PC-3 (cell line): ENCODE results near the gene NLRP3. TPM values are rescaled to one million over a fixed set of nuclear protein-coding genes. Genes with fewer than 3 reads are reported as not detected.

Experiments used
- ATAC-seq: fragments of 200-7000 bp; cut with Tn5 transposase; 2 replicates; pipeline ENCODE4 v1.9.1; 2020; ENCODE audit warnings: mild to moderate bottlenecking, moderate library complexity
- BruUV-seq: library from RNA; stranded (reverse); fragments of 400-500 nt; replicated peaks from 2 replicates; lab custom pipeline; 2021; lab: Mats Ljungman, UMichigan
- CTCF ChIA-PET: fragments of 300-600 bp; sonication (Branson Sonifier 250); formaldehyde crosslinking; loops from one replicate; lab custom pipeline; 2022; ENCODE audit warnings: antibody characterized with exemption; lab: Charles Lee
- POLR2A ChIA-PET: fragments of 300-600 bp; sonication (Branson Sonifier 250); formaldehyde crosslinking; loops from one replicate; lab custom pipeline; 2022; ENCODE audit warnings: antibody characterized with exemption; ENCODE audit not compliant: unreplicated experiment; lab: Charles Lee
- DNase-seq: peaks from one replicate; pipeline ENCODE4 v3.0.0-alpha.2; 2015
- H2AFZ ChIP-seq: fragments of 300-600 bp; sonication (generic); 2 replicates; pipeline ENCODE4 v1.6.0; 2016; ENCODE audit warnings: antibody characterized with exemption, low read length
- H3F3A ChIP-seq: fragments of 300-600 bp; sonication (generic); one replicate; pipeline ENCODE4 v1.6.0; 2017; ENCODE audit warnings: antibody characterized with exemption, low read length, control low read depth, mild to moderate bottlenecking; ENCODE audit not compliant: unreplicated experiment
- H3K27ac ChIP-seq: fragments of 300-600 bp; sonication (generic); 2 replicates; pipeline ENCODE4 v1.5.1; 2016; ENCODE audit warnings: mild to moderate bottlenecking, low read length
- H3K27me3 ChIP-seq: fragments of 300-600 bp; sonication (generic); 2 replicates; pipeline ENCODE4 v1.6.1; 2016; ENCODE audit warnings: low read length, mixed read lengths
- H3K36me3 ChIP-seq: fragments of 300-600 bp; sonication (generic); 2 replicates; pipeline ENCODE4 v1.6.1; 2016; ENCODE audit warnings: low read depth, mixed run types, low read length, mixed read lengths
- H3K4me1 ChIP-seq: fragments of 300-600 bp; sonication (generic); 2 replicates; pipeline ENCODE4 v1.5.1; 2016; ENCODE audit warnings: low read length; ENCODE audit not compliant: insufficient read depth
- H3K4me2 ChIP-seq: fragments of 300-600 bp; sonication (generic); 2 replicates; pipeline ENCODE4 v1.6.0; 2016; ENCODE audit warnings: low read length
- H3K4me3 ChIP-seq: fragments of 300-600 bp; sonication (generic); 2 replicates; pipeline ENCODE4 v1.5.1; 2016; ENCODE audit warnings: mild to moderate bottlenecking, low read length, mixed read lengths
- H3K79me2 ChIP-seq: fragments of 300-600 bp; sonication (generic); 2 replicates; pipeline ENCODE4 v1.6.1; 2017; ENCODE audit warnings: low read length, mixed read lengths
- H3K9ac ChIP-seq: fragments of 300-600 bp; sonication (generic); 2 replicates; pipeline ENCODE4 v1.6.0; 2016; ENCODE audit warnings: mild to moderate bottlenecking, low read length
- H3K9me2 ChIP-seq: fragments of 300-600 bp; sonication (generic); replicated peaks from 2 replicates; pipeline ENCODE4 v1.6.1; 2016; ENCODE audit warnings: mixed run types, low read length, mixed read lengths
- H3K9me3 ChIP-seq: fragments of 300-600 bp; sonication (generic); 2 replicates; pipeline ENCODE4 v1.6.1; 2016; ENCODE audit warnings: low read length, mixed read lengths
- H4K20me1 ChIP-seq: fragments of 300-600 bp; sonication (generic); 2 replicates; pipeline ENCODE4 v1.6.1; 2016; ENCODE audit warnings: low read length, mixed read lengths
- CTCF ChIP-seq: fragments of 300-600 bp; sonication (generic); conservative IDR thresholded peaks from 2 replicates; pipeline ENCODE4 v1.5.1; 2017; ENCODE audit warnings: antibody characterized with exemption, low read depth, mild to moderate bottlenecking, low read length
- EZH2 ChIP-seq: fragments of 300-600 bp; sonication (generic); IDR thresholded peaks from one replicate; pipeline ENCODE4 v1.6.1; 2017; ENCODE audit warnings: antibody characterized with exemption, mild to moderate bottlenecking, low read length; ENCODE audit not compliant: unreplicated experiment
- EZH2phosphoT487 ChIP-seq: fragments of 300-600 bp; sonication (generic); IDR thresholded peaks from 2 replicates; pipeline ENCODE4 v1.6.1; 2018; ENCODE audit warnings: mild to moderate bottlenecking, antibody characterized with exemption, low read length, borderline replicate concordance
- intact Hi-C: fragments of 100-400 bp; cut with micrococcal nuclease; formaldehyde crosslinking; loops from 2 replicates; pipeline ENCODE4 v1.9.0; 2023
- total RNA-seq: library from RNA; depleted of rRNA; stranded (reverse); fragments of >200 nt; gene quantifications from 2 replicates; pipeline ENCODE4 v1.2.3, GENCODE V29; 2014

Gene NLRP3
- total RNA-seq, 1 experiment from 2014 or later = 0.40 TPM

GRCh38 chr1:247451388-247452010 is 35.5 kb downstream of the NLRP3 start:
- Histone ChIP-seq H3K27me3 (peaks cover 38% of the 10 kb centered on the region), H3K36me3 (no peaks in the 10 kb centered on the region), H3K4me2 (no peak overlapping the region), H3K4me1 (peaks cover 6% of the 10 kb centered on the region; the same call in 1 of the 2 replicates), H2AFZ (no peak overlapping the region), H3K79me2 (no peaks in the 10 kb centered on the region), H3K4me3 (no peak overlapping the region), H3K9ac (no peak overlapping the region), H3K9me3 (no peaks in the 10 kb centered on the region), H3F3A (no peaks in the 10 kb centered on the region), H4K20me1 (no peaks in the 10 kb centered on the region), H3K9me2 (no peaks in the 10 kb centered on the region), H3K27ac (no peak overlapping the region)
- no TSS peak for BruUV-seq
- ATAC-seq (no peak), DNase-seq (no peak)
- POLR2A ChIA-PET = no interaction called here
- intact Hi-C loops = loop anchor here (1.0 kb wide), 1 partner anchor 61 kb away; no protein-coding TSS in a partner anchor
- CTCF ChIA-PET = no interaction called here
- TF ChIP-seq CTCF (no peak), EZH2 (no peak), EZH2phosphoT487 (no peak)

GRCh38 chr1:247452447-247453039 is 36.6 kb downstream of the NLRP3 start:
- H3K27me3 ChIP-seq = peaks cover 48% of the 10 kb centered on the region
- intact Hi-C loops = loop anchor here (1.0 kb wide), 1 partner anchor 62 kb away; no protein-coding TSS in a partner anchor
- H3K4me3 ChIP-seq = no peak overlapping the region
- TF ChIP-seq EZH2 = no peak
- TF ChIP-seq CTCF = peak; percentile 42
- TF ChIP-seq EZH2phosphoT487 = no peak
- H3K4me1 ChIP-seq = peaks cover 4% of the 10 kb centered on the region; the same call in 1 of the 2 replicates
- H3K4me2 ChIP-seq = no peak overlapping the region
- H3K27ac ChIP-seq = no peak overlapping the region
- H3K9me3 ChIP-seq = no peaks in the 10 kb centered on the region
- no peaks in the 10 kb centered on the region for H3F3A ChIP-seq
- no peaks in the 10 kb centered on the region for H3K36me3 ChIP-seq
- H4K20me1 ChIP-seq = no peaks in the 10 kb centered on the region
- ChIA-PET CTCF (interaction anchor here (0.6 to 1.6 kb wide), 4 partner anchors 28 to 83 kb away, joined by 3 to 10 read pairs (median 9); no protein-coding TSS in a partner anchor), POLR2A (no interaction called here)
- no peak overlapping the region for H3K9ac ChIP-seq
- H2AFZ ChIP-seq = no peak overlapping the region
- no peak for ATAC-seq
- H3K9me2 ChIP-seq = no peaks in the 10 kb centered on the region
- H3K79me2 ChIP-seq = no peaks in the 10 kb centered on the region
- peak; percentile 38 for DNase-seq
- no TSS peak for BruUV-seq

- no peaks in the 10 kb centered on the region for H3F3A ChIP-seq
- intact Hi-C loops = no loop called here
- no peaks in the 10 kb centered on the region for H3K79me2 ChIP-seq
- no TSS peak for BruUV-seq
- H2AFZ ChIP-seq = no peak overlapping the region
- H3K4me3 ChIP-seq = no peak overlapping the region
- TF ChIP-seq EZH2phosphoT487 (no peak), EZH2 (no peak), CTCF (no peak)
- H3K9ac ChIP-seq = no peak overlapping the region
- ChIA-PET CTCF (interaction anchor here (0.6 to 1.6 kb wide), 3 partner anchors 81 to 377 kb away, joined by 3 to 10 read pairs (median 10); no protein-coding TSS in a partner anchor), POLR2A (no interaction called here)
- no peak overlapping the region for H3K27ac ChIP-seq
- H4K20me1 ChIP-seq = no peaks in the 10 kb centered on the region
- H3K36me3 ChIP-seq = no peaks in the 10 kb centered on the region
- H3K9me3 ChIP-seq = no peaks in the 10 kb centered on the region
- H3K27me3 ChIP-seq = peaks cover 49% of the 10 kb centered on the region
- DNase-seq = no peak
- no peak for ATAC-seq
- no peak overlapping the region for H3K4me2 ChIP-seq
- H3K4me1 ChIP-seq = no peaks in the 10 kb centered on the region; the same call in 1 of the 2 replicates
- no peaks in the 10 kb centered on the region for H3K9me2 ChIP-seq
Measured at GRCh38 chr1:247453245-247453644, 37.3 kb downstream of the NLRP3 start.
